Measurements from ENCODE around the gene SLC16A12.

The SLC16A12 gene

DNA sequence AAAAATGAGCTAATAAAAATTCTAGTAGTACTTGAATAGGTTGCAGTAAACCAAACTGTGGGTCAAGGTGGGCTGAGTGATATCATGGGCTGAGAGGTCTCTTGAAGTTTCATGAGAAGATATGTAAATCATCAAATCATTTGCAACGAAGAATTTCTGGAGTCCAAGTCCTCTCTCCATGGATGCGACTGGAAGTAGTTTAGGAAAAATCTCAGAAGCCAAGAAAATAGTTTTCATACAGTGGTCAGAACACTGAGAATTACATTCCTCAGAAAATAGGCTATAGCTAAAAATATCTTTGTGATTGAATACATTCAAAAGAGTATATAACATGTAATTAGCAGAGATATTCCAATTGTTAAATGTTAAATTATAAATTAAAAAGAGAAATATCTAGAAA, 146.6 kb downstream of the SLC16A12 start:
- DNase-seq: no peak

DNA sequence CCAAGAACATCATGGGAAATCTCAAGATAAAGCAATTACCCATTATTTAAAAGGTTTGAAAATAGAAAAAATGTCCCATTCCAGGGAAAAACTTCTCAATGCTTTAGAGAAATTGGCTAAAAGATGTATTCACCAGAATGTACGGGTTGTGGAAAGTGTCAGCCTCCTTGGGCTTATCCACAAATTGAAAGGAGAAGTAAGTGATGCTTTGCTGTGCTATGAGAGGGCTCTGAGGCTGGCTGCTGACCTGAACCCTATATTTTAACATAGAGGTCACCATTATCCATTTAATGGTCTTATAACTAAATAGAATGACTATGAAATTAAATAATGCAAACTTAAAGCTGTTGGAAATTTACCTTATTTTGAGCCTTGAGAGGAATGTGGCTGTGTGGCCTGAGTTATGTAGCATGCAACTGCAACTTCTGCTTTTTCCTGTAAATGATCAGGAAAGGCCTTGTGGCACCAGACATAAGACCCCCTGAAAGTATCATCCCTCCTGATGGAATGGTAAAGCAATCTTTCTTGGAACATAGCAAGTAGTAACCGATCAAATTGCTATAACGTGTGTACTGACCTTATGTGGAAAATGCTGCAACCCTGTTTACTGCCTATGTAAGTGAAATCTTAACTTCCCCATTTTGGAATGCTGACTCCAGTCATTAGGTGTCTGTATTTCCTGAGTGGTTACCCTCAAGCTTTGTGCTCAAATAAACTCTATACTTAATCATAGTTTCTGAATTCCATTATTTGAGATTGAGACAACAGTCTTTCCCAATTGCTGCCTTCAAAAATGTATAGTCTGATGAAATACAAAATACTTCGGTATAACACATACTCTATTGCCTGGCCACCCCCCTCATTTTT, 150.7 kb downstream of the SLC16A12 start:
- DNase-seq: no peak

DNA sequence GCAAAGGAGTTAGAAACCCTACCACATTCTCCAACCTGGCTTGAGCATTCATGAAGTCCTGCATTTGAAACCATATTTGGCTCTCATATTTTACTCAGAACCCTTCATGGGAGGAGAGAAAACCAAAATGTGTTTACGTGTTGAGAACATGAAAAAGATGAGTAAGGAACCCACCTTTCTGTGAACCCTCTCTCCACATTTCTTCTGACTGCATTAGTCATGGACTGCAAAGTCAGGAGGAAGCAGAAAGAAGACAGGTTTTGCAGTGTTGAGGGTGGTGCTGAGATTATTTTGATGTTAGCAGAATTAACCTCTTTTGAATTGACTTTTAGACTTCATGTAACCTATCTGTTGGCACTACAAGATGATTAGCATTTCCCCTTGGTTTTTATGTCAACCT, 152.6 kb downstream of the SLC16A12 start:
- no peak for DNase-seq

Measured in activated CD4-positive, alpha-beta T cell treated with anti-CD3 and anti-CD28 coated beads for 1 hour (primary cell).